Activated CD4-positive, CD25-positive, alpha-beta regulatory T cell treated with anti-CD3 and anti-CD28 coated beads, Interleukin-2, amount 50 U/mL, for 24 hours (primary cell): ENCODE measurements around the gene LRRFIP2.
"Not testable (repeated sequence)": the region's sequence is repeated elsewhere in the genome, so short reads cannot be mapped to it uniquely, and the experiment has no call there.

ENCODE experiments used
- ATAC-seq, 2 donors: fragments of 150-1000 bp; cut with Tn5 transposase; one replicate each; pipeline ENCODE4 v1.10.0; 2021; ENCODE audit warnings: mild to moderate bottlenecking in 1 of 2, moderate library complexity in 1 of 2

The LRRFIP2 gene

DNA sequence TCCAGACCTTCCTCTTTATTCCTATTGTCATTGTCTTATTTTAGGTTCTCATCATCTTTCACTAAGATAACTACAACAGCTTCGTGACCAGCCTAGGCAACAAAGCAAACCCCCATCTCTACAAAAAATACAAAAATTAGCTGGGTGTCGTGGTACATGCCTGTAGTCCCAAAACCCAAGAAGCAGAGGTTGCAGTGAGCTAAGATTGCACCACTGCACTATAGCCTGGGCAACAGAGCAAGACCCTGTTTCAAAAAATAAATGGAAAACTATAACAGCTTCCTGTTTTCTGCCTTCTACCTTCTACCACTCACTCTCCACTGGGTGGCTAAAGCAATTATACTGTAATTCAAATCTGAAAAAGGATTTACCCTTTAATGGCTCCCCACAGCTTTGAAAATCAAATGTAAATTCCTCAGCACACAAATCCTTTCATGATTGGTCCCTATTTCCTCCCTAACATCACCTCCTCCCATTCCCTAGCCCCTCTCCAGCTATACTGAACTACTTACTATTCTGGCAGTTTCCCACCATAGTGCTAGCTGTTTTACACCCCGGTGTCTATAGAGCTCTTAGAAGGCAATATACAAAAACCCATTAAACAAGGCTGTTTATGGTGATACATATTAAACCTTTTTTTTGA is 33.4 kb downstream of the LRRFIP2 start:
- no peak for ATAC-seq

DNA sequence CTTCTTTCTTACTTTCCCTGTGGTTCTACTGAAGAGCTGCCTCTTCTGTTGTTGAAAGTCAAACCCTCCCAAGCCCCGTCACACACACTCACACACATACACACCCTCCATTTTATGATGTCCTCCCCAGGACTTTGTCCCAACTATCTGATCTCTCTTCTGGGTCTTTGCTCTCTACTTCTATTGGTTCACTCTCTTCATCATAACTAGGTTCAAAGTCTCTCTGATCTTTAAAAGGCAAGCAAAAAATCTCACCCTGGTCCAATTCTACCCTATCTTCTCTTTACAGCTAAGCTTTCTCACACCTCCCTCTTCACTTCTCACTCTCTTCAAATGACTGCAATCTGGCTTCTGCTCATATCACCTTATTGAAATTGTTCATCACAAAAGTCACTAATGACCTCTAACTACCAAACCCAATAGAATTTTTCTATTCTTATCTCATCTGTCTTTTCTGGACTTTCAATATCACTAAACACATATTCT is 34.8 kb downstream of the LRRFIP2 start:
- ATAC-seq, result peak; percentile 69 to 82

DNA sequence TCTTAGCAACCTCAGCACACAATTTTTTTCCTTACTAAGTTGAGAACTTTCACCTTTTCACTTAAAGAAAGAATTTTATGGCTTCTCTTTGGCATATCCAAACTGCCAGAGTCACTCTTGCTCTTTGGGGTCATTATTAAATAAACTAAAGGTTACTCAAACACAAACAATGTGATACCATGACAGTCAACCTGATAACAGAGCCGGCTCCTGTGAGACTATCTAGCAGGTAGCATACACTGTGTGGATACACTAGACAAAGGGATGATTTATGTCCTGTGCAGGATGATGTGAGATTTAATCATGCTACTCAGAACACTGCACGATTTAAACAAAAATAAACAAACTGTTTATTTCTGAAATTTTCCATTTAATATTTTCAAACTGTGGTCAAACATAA is 35.6 kb downstream of the LRRFIP2 start:
- no peak for ATAC-seq

DNA sequence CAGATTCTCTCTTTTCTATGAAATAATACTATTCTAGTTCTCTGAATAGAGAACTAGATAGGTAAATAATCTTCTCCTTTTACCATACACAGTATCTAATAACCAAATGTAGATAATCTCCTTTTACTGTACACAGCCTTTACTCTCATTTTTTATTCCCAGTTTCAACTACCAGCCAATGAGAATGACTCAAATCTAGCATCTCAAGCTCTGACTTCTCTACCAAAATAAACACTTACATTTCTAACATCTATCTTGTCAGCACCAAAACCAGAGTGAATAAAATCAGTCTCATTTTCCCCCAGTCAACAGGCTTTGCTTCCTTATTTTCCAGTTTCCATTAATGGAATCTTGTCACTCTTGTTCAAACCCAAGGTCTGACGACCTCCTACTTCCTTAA is 36.9 kb downstream of the LRRFIP2 start:
- ATAC-seq, result no peak

DNA sequence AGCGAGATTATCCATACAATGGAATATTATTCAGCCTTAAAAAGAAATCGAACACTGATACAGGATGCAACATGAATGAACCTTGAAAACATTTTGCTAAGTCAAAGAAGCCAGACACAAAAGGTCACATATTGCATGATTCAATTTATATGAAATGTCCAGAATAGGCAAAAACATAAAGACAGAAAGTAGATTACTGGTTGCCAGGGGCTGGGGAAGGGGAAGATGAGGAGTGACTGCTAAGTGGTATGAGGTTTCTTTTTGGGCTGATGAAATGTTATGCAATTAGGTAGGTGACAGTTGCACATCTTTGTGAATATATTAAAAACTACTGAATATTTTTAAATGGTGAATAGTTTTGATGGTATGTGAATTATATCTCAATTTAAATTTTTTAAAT is 38.3 kb downstream of the LRRFIP2 start:
- no peak for ATAC-seq

DNA sequence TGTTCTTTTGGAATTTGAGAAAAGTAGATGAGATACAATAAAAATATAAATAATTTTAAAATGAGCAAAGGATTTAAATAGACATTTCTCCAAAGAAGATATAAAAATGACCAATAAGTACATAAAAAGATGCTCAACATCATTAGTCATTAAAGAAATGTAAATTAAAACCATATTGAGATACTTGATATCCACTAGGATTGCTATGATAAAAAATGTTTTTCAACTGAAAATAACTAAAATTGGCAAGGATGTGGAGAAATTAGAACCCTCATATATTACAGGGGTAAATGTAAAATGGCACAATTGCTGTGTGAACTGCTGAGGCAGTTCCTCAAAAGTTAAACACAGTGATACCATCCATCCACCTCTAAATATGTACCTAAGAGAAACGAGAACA is 38.8 kb downstream of the LRRFIP2 start:
- no peak for ATAC-seq

DNA sequence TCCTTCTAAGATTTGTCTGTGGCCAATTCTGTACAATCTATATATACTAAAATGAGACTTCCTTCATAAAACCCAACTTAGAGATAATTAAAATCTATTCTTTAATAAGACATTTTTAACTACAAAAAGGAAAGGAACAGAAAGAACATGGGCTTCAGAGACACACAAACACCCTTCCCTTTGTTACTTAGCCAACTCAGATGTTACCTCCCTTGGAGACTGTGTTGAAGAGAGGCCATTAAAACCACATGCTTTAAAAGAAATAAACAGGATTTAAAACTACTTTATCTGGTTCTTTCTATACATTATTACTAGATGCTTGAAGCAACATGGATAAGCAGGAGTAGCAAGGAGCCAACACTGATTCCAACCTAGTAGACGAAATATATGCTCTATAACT is 42.0 kb downstream of the LRRFIP2 start:
- ATAC-seq, result no peak

DNA sequence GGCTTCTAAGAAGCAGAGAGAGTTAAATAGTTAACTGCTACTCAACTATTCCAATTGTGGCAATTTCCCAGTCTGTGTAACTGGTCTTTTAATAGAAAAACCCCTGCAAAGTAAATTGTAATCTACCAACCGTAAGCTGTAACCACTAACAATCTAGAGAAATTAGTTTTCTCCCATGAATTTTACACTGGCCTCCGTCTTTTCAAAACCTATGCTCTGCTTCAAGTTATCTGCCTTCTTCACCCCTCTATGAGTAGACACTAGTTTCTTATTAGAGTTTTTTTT is 42.6 kb downstream of the LRRFIP2 start:
- no peak for ATAC-seq

DNA sequence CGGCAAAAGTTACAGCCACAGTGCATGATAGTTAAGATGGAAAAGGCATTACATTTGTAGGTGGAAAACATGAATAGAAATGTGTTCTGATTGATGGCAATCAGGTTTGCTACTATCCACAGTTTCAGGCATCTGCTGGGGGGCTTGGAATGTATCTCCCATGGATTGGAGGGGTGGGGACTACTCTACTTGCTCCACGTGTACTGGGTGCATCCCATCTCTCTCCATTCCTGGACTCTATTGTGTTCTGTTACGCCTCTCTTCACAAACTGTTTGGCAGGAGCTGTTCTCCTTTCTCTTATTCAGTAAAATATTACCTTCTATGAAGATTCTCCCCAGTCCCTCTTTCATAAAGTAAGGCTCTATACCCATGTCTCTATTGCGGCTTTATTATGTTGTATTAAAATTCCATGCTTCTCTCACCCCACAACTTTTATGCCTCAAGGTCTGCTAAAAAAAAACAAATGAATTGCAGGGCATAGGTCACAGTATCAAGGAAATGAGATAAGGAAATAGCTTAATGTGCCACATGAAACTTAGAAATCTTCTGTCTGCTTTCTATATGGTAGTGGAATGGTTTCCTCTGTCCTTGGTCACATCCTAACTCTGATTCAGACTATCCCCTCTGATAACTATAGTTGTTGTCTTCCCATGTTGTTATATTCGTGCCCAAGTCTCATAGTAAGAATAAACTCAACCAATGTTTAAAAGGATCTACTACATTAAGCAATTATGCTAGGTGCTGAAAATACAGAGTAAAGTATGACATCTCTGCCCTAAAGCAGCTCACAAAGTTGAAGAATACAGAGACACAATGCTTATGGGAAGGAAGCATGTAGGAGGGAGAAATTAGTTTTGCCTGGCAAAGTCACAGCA is 43.2 kb downstream of the LRRFIP2 start:
- no peak for ATAC-seq

DNA sequence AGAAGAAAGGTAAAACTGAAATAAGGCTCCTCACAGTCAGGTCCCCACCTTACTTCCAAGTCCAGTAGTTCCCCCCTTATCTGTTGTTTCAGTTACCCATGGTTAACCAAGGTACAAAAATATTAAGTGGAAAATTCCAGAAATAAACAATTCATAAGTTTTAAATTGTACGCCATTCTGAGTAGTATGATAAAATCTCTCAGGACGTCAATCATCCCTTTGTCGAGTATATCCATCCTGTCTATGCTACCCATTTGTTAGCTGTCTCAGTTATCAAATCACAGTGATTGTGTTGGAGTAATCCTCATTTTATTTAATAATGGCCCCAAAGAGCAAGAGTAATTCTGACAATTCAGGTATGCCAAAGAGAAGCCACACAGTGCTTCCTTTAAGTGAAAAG is 43.9 kb downstream of the LRRFIP2 start:
- no peak for ATAC-seq

DNA sequence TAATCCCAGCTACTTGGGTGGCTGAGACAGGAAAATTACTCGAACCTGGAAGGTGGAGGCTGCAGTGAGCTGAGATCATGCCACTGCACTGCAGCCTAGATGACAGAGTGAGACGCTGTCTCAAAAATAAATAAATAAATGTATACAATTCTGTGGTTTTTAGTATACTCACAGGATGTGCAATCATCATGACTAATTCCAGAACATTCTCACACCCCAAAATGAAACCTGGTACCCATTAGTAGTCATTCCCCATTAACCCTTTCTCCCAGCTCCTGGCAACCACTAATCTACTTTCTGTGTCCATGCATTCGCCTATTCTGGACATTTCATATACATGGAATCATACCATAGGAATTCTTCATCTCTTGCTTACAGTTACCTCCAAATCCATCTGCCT is 44.5 kb downstream of the LRRFIP2 start:
- peak; percentile 86 for ATAC-seq

DNA sequence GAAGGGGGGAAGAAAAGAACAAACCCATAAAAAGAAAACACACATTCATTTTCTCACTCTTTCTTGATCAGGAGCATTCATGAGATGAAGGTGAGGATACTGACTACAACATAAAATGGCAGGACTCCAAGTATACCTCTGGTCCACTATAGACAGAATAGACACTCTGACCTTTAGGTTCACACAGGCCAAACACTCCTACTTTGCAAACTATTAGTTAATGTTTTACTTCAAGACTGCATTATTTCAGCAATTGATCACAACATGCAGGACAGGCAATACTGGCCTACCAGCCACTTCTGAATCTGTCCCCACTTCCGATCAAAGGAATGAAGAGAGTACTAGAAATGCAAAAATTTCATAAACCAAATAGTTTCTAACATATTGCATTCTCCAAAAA is 47.0 kb downstream of the LRRFIP2 start:
- no peak for ATAC-seq

DNA sequence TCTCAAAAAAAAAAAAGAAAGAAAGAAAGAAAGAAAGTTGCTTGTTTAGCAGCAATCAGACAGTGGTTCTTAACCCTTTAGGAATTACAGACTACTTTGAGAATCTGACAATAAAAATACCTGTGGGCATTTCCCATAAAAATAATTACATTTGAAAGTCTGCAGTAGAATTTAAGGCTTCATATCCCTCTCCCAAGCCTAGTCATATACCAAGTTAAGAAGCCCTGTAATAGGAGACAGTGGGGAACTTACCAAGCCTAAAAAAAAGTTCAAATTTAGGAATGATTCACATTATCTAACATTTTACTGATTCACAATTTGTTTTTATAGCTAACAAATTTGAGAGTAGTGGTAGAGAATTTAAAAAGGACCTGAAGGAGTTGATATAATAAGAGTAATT is 47.5 kb downstream of the LRRFIP2 start:
- ATAC-seq, result no peak

DNA sequence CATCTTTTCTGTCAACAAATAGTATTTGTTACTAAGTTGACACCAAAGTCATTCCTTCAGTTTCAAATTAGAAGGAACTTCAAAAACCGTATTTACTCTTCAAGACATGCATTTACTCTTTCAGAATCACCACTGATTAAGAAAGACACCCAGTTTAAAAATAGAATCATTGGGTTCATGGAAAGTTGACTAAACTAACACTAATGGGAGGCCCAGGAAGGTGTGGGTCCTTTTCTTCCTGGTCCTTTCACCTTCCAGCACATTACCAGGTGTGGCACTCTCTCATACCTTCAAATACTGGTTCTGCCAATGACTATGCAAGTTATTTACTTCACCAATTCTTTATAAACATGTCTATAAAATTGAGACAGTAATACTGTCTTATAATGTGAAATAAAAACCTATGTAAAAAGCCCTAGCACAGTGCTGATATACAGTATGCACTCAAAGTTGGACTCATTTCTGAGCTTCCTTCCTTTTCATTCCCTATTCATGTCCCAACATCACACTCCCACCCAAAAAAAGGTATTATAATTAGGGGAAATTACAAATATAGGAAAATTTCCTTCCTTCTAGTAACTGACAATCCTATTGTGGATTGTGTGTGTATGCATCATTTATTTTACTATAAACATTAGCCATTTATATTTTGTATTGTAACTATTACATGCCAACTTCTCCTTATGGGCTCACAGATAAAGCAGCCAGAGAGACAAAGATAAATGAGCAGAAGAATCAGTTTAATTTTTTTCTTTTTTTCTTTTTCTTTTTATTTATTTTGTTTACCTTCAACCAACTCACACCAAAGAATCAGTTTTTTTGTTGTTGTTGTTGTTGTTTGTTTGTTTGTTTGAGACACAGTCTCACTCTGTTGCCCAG is 48.9 kb downstream of the LRRFIP2 start:
- ATAC-seq, result no peak

DNA sequence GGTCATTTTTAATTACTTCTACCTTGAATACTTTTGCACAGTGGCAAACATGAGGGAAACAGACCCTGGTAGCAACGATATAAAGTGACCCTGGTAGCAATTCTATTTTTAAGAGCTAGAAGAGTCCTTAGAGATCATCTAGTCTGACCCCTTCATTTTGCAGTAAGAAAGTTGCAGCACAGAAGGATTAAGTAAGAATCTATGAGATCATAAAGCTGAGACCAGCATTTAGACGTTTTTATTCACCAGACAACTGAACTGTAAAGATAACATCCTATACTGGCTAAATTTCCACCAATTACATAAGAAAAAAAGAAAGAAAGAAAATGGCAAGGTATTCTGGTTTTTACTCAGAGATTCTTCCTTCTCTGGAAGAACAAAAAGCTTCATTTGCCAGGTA is 49.9 kb downstream of the LRRFIP2 start:
- no peak for ATAC-seq

DNA sequence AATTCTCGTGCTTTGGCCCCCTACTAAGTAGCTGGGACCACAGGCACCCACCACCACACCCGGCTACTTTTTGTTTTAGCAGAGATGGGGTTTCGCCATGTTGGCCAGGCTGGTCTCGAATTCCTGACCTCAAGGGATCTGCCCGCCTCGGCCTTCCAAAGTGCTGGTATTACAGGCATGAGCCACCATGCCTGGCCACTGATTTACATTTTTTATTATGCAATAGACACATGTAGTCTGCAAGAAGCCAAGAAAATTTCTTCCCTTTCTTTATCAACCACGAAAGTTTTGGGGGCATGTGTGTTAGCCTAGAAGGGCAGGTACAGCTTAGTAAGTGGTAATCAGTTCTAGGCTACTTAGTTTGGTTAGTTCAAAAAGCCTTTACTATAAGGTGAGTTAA is 51.1 kb downstream of the LRRFIP2 start:
- no peak for ATAC-seq

DNA sequence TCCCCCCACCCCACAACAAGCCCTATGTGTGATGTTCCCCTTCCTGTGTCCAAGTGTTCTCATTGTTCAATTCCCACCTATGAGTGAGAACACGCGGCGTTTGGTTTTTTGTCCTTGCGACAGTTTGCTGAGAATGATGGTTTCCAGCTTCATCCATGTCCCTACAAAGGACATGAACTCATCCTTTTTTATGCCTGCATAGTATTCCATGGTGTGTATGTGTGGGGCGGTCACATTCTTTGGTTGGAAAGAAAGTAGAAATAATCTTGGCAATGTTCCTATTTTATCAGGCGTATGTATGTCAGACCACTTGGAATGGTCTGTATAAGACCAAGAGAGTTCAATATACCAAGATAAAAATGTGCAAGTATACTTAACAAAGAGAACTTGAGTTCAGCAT is 52.3 kb downstream of the LRRFIP2 start:
- not testable (repeated sequence) for ATAC-seq

DNA sequence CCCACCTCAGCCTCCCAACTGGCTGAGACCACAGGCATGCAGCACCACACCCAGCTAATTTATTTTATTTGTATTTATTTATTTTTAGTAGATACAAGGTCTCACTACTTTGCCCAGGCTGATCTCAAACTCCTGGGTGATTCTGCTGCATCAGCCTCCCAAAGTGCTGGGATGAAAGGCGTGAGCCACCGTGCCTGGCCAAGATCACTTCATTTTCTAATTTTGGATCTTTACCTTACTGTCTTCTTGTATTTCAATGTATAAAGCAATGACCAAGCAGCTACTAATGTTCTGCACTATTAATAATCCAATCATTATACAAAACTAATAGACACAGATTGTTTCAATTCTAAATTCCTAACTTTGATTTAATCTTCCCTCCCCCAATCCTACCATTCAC is 56.2 kb downstream of the LRRFIP2 start:
- ATAC-seq, result no peak

DNA sequence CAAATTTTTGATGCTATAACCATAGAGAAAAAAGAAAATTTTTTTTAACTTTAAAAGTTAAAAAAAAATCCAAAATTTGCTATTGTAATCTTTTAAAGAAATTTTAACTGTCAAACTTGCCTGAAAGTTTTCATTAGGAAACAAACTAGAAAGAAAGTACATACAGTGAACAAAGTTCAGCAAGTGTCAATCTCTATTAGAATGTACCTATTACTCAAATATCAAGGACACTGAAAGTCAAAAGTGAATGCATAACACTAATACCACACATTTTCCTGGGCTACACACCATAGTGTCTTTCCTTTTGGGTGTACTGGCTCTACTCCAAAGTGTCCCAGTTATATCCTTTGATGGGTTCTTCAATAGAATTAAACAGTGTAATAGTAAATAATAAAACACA is 56.8 kb downstream of the LRRFIP2 start:
- ATAC-seq, result no peak

DNA sequence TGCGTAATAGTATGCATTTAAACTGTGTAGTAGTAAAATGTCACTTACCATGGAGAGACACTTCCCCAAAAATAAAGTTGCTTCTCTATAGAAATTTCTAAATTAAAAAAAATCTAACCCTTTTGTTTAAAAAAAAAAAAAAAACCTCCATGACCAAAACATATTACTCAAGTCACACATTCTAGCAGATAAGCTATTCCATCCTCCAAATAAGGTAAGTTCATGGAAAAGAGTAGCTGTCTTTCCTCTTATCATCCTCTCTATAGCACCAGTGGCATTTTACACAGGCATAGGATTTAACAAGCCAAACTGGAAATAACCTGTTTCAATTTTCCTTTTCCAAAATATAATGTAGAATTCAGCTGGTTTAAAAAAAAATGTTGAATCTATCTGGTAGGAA is 57.4 kb downstream of the LRRFIP2 start:
- no peak for ATAC-seq

DNA sequence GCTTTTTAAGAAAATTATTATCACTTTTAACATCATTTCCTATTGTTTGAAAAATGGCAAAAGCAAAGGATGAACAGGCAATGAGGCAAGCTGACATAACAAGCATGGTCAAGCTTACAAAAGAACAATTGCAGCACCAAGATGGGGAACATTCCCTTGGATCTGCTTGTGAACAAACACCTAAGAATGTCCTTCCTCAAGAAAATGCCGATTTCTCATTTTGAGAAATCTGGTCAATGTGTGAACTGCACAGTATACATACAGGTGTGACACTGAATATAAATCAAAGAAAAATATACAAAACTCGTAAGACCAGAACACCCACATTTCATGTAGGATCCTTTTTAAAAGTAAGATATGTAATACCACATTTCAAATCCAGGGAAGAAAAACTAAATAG is 58.9 kb downstream of the LRRFIP2 start:
- no peak for ATAC-seq

DNA sequence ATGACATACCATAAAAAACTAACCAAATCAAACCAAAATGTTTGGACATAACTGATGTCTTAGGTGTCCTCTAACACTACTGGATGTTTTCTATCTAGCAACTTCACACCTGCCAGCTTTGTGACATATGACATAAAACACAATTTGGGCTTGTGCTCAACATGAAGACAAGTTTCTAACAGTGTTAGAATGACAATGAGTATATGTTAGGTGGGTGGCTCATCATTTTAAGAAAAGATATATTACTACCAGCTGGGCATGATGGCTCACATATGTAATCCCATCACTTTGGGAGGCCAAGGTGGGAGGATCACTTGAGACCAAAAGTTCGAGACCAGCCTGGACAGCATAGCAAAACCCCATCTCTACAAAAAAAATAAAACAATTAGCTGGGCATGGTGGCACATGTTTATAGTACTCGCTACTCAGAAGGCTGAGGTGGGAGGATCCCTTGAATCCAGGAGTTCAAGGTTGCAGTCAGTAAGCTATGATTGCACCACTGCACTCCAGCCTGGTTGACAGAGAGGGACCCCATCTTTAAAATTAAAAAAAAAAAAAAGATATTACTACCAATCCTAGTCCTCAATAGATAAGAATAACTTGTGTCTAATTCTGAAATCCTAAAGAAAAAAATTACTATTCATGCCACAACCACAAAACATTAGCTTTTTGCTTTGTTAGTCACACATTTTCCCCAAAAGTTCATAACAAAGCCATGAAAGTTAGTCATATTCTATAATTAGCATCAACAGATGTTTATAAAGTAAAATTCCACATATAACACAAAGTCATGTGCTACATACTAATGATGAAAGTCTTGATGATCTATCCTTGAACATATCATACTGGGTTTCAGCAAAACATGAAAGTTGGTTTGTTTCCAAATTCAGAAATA is 59.9 kb downstream of the LRRFIP2 start:
- ATAC-seq, result peak; percentile 68 to 75

DNA sequence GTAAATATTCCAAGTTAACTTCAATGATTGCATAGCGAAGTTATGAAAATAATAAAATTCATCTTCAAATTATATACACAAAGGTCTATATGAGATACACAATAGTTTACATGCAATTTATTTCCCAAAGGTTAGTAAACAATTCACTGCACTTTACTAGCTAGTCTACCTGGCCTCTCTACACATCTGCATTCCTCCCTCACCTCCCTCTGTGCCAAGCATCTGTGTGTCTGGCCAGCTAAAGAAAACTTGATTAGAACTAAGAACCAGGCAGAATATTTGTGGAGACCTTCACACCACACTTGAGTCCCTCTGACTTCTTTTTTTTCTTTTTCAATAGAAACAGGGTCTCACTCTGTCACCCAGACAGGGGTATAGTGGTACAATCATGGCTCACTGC is 61.4 kb downstream of the LRRFIP2 start:
- ATAC-seq, result no peak
